OCI-LY1 (cell line): ENCODE data around the gene MAS1.

Experiments
- H2AFZ ChIP-seq: fragments of 200-600 bp; sonication (generic), shearing (Covaris generic); 2 replicates; pipeline ENCODE4 v1.6.0; 2014; ENCODE audit warnings: antibody characterized with exemption, mild to moderate bottlenecking, low read length
- H3F3A ChIP-seq: fragments of 200-600 bp; sonication (generic), shearing (Covaris generic); 2 replicates; pipeline ENCODE4 v1.6.0; 2014; ENCODE audit warnings: mild to moderate bottlenecking, antibody characterized with exemption, low read length, moderate library complexity; ENCODE audit not compliant: insufficient read depth
- H3K27ac ChIP-seq: fragments of 200-600 bp; sonication (generic); 2 replicates; pipeline ENCODE4 v1.5.1; 2014; ENCODE audit warnings: low read length, mixed run types, mild to moderate bottlenecking, low read depth; ENCODE audit not compliant: poor library complexity, severe bottlenecking
- H3K27me3 ChIP-seq: fragments of 200-600 bp; sonication (generic); 2 replicates; pipeline ENCODE4 v1.6.0; 2014; ENCODE audit warnings: antibody characterized with exemption, mild to moderate bottlenecking, low read length, moderate library complexity; ENCODE audit not compliant: insufficient read depth
- H3K36me3 ChIP-seq: fragments of 200-600 bp; sonication (generic); 2 replicates; pipeline ENCODE4 v1.6.1; 2014; ENCODE audit warnings: mild to moderate bottlenecking, antibody characterized with exemption, low read length, moderate library complexity, mixed read lengths; ENCODE audit not compliant: insufficient read depth
- H3K4me1 ChIP-seq: fragments of 200-600 bp; sonication (generic); 2 replicates; pipeline ENCODE4 v1.5.1; 2014; ENCODE audit warnings: mild to moderate bottlenecking, low read length, moderate library complexity; ENCODE audit not compliant: insufficient read depth, severe bottlenecking
- H3K4me2 ChIP-seq: fragments of 200-600 bp; sonication (generic), shearing (Covaris generic); 2 replicates; pipeline ENCODE4 v1.6.1; 2014; ENCODE audit warnings: low read length
- H3K4me3 ChIP-seq: fragments of 200-600 bp; sonication (generic); 2 replicates; pipeline ENCODE4 v1.5.1; 2014; ENCODE audit warnings: low read length, low read depth, mild to moderate bottlenecking, mixed read lengths; ENCODE audit not compliant: poor library complexity, severe bottlenecking
- H3K79me2 ChIP-seq: fragments of 200-600 bp; shearing (Covaris generic); 2 replicates; pipeline ENCODE4 v1.6.1; 2016; ENCODE audit warnings: mixed run types, low read length, mixed read lengths; ENCODE audit not compliant: insufficient read depth
- H3K9ac ChIP-seq: fragments of 200-600 bp; sonication (generic), shearing (Covaris generic); 2 replicates; pipeline ENCODE4 v1.6.1; 2014; ENCODE audit warnings: mild to moderate bottlenecking, low read length, mixed read lengths
- H3K9me2 ChIP-seq: fragments of 200-600 bp; sonication (generic), shearing (Covaris generic); 2 replicates; pipeline ENCODE4 v1.6.1; 2014; ENCODE audit warnings: low read depth, mild to moderate bottlenecking, low read length, mixed read lengths
- H3K9me3 ChIP-seq: fragments of 200-600 bp; shearing (Covaris generic); 2 replicates; pipeline ENCODE4 v1.6.1; 2014; ENCODE audit warnings: low read length, mixed read lengths
- H4K20me1 ChIP-seq: fragments of 200-600 bp; sonication (generic), shearing (Covaris generic); 2 replicates; pipeline ENCODE4 v1.6.0; 2016; ENCODE audit warnings: mild to moderate bottlenecking, low read length; ENCODE audit not compliant: insufficient read depth
- CTCF ChIP-seq: fragments of 200-600 bp; sonication (generic), shearing (Covaris generic); IDR thresholded peaks from 2 replicates; pipeline ENCODE4 v1.5.1; 2017; ENCODE audit warnings: mild to moderate bottlenecking, antibody characterized with exemption, low read length, moderate library complexity, mixed read lengths
- EZH2 ChIP-seq: fragments of 200-600 bp; sonication (generic), shearing (Covaris generic); IDR thresholded peaks from 2 replicates; pipeline ENCODE4 v1.8.0; 2017; ENCODE audit warnings: borderline replicate concordance, mixed run types, mild to moderate bottlenecking, antibody characterized with exemption, low read length, moderate library complexity, mixed read lengths

Gene MAS1

DNA sequence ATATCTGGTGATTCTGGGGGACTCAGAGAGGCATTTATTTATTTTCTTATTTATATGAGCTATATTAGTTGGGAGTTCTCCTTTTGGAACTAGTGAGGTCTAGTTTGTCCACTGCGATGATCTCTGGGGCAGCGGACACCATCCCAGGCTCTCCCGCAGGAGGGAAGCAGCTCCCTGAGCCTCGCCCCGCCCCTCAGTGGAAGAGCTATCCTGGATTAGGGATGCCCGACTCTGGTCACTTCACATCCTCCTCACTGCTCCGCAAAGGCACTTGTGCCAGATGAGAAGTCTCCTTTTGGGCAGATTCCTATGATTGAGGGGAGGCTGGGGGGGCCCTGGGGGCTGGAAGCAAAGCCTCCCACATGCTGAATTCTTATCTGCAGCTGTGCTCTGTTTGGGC is 3.6 kb upstream of the MAS1 start:
- no peaks in the 10 kb centered on the region for H3K36me3 ChIP-seq
- no peaks in the 10 kb centered on the region for H3F3A ChIP-seq
- no peaks in the 10 kb centered on the region for H3K27me3 ChIP-seq

GRCh38 chr6:159887761-159888160 is 3.0 kb upstream of the MAS1 start:
- Histone ChIP-seq H3F3A (no peaks in the 10 kb centered on the region), H3K9me2 (no peaks in the 10 kb centered on the region), H3K27ac (no peak overlapping the region), H4K20me1 (no peaks in the 10 kb centered on the region), H3K9me3 (no peaks in the 10 kb centered on the region), H3K27me3 (no peaks in the 10 kb centered on the region), H3K9ac (no peak overlapping the region), H3K4me2 (no peak overlapping the region), H3K4me3 (no peak overlapping the region), H3K36me3 (no peaks in the 10 kb centered on the region), H3K79me2 (no peaks in the 10 kb centered on the region), H2AFZ (no peak overlapping the region), H3K4me1 (no peaks in the 10 kb centered on the region)
- TF ChIP-seq CTCF (no peak), EZH2 (no peak)

More for the DNA sequence above, 3.6 kb upstream of the MAS1 start:
- Histone ChIP-seq H3K4me2 (no peak overlapping the region), H3K9me2 (no peaks in the 10 kb centered on the region), H3K79me2 (no peaks in the 10 kb centered on the region), H3K27ac (no peak overlapping the region), H3K4me3 (no peak overlapping the region), H4K20me1 (no peaks in the 10 kb centered on the region), H3K9me3 (no peaks in the 10 kb centered on the region), H3K9ac (no peak overlapping the region), H3K4me1 (no peaks in the 10 kb centered on the region), H2AFZ (no peak overlapping the region)
- TF ChIP-seq EZH2, result no peak
- no peak for TF ChIP-seq CTCF

GRCh38 chr6:159890201-159890600 is 587 bp upstream of the MAS1 start:
- no peaks in the 10 kb centered on the region for H3K79me2 ChIP-seq
- H3K27me3 ChIP-seq, result no peaks in the 10 kb centered on the region
- H3K9ac ChIP-seq, result no peak overlapping the region
- H4K20me1 ChIP-seq, result no peaks in the 10 kb centered on the region
- no peak for TF ChIP-seq CTCF
- TF ChIP-seq EZH2, result no peak
- H2AFZ ChIP-seq, result no peak overlapping the region
- H3K4me3 ChIP-seq, result no peak overlapping the region
- no peak overlapping the region for H3K4me2 ChIP-seq
- H3K27ac ChIP-seq, result no peak overlapping the region
- no peaks in the 10 kb centered on the region for H3K4me1 ChIP-seq
- no peaks in the 10 kb centered on the region for H3K9me3 ChIP-seq
- no peaks in the 10 kb centered on the region for H3F3A ChIP-seq
- no peaks in the 10 kb centered on the region for H3K36me3 ChIP-seq
- H3K9me2 ChIP-seq, result no peaks in the 10 kb centered on the region
